Measurements from ENCODE around the gene FLNB.
"Not testable (repeated sequence)": the region's sequence is repeated elsewhere in the genome, so short reads cannot be mapped to it uniquely, and the experiment has no call there.

FLNB gene

DNA sequence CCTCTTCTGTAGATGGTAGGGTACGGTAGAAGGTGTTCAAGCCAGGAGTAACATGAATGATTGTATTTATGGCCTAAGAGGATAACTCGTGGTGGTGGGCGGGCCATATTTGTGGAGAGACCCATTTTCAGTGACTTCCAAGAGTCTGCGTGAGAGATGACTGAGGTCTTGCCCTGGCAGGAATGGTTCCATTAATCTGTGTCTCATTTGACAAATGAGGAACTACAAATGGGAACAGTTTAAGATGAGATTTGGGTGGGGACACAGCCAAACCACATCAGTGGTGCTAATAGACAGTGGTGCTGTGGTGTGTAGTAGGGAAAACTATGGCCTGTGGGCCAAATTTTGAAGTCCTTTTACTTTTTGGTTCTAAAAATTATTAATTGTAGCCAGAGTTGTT, 47.1 kb downstream of the FLNB start:
- DNase-seq: peak in 1 of 2 donors; percentile 23

GRCh38 chr3:58055891-58056290, 47.7 kb downstream of the FLNB start:
- not testable (repeated sequence) for DNase-seq

GRCh38 chr3:58058361-58059263, 50.4 kb downstream of the FLNB start:
- DNase-seq: no peak

GRCh38 chr3:58059349-58060321, 51.4 kb downstream of the FLNB start:
- no peak for DNase-seq

GRCh38 chr3:58062472-58062871, 54.2 kb downstream of the FLNB start:
- DNase-seq: no peak

- DNase-seq: peak in 1 of 2 donors; percentile 30
Observed at GRCh38 chr3:58063022-58063815, 55.0 kb downstream of the FLNB start.

DNA sequence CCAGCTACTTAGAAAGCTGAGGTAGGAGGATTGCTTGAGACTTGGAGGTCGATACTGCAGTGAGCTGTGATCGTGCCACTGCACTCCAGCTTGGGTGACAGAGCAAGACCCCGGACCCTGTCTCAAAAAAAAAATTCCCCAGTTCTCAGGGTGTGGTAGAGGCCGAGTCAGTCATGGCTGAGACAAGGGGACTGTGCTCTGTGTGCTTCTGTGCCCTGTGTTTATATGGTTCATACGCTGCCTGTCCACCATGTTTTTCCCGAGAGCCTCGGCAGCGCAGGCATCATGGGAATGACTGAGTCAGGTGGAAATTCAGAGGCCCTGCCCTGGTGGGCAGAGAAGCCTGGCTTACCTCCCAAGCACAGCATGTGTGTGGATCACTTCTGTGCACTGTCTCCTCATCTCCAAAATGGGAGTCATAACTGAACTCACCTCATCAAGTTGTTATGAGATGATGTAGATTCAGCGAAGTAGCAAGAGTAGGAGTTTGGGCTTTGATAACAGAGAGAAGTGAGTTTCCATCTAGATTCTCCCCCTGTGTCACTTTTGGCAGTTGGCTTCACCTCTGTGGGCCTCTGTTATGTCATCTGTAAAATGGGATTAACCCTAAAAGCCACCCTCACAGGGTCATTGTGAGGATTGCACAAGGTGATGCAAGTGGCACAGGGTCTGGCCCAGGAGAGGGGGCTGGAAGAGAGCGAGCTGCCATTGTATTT, 56.9 kb downstream of the FLNB start:
- no peak for DNase-seq

DNA sequence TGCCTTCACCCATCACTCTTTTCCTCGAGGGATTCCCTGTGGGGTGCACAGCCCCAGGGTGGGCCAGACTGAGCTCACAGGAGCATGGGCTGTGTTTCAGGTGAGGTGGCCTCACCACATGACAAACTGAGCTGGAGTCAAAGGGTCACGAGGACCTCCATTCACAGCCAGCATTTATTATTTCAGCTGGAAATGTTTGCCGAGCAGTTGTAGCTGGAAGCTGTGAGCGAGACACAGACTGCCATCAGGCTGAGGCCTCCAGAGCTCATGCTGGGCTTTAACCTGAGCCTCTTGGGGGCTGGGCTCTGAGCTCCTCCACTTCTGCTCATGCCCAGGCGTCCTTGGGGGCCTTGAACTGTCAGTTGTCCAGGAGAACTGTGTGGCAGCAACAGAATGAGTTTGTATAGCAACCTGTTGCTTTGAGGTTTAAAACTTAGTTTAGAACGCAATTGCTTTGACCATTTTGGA, 57.5 kb downstream of the FLNB start:
- DNase-seq: no peak

- no peak for DNase-seq
Observed at GRCh38 chr3:58066842-58067241, 58.6 kb downstream of the FLNB start.

DNA sequence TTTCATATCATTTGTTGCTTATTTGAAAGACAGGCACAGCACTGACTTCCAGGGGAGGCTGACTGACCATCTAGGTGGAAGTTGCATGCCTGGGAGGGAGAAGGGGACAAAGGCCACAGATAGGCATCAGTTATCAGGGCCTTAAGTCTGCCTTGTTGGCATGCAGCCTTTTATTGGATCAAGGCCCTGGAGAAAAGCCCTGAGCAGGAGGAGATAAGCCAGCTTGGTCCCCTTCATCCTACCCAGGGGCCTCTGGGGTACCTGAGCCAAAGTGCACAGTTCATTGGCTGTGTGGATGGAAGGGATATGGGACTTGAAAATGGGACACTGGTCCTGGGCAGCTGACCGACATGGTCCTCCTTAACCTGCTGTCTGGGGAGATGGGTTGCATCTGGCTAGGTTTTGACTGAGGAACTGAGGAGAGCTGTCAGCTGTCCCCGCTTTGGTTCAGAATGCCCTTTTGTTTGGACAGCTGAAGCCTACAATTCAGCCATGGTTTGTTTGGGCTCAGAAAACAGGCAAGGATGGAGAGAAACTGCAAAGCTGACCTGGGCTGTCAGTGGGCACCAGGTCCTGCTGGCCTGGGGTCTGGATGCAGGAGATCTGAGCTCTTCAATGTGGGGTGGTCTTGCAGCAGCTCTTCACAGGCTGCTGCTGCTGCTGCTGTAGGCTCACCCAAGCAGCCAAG, 60.0 kb downstream of the FLNB start:
- DNase-seq: no peak

GRCh38 chr3:58071480-58071971, 63.3 kb downstream of the FLNB start:
- DNase-seq: no peak

DNA sequence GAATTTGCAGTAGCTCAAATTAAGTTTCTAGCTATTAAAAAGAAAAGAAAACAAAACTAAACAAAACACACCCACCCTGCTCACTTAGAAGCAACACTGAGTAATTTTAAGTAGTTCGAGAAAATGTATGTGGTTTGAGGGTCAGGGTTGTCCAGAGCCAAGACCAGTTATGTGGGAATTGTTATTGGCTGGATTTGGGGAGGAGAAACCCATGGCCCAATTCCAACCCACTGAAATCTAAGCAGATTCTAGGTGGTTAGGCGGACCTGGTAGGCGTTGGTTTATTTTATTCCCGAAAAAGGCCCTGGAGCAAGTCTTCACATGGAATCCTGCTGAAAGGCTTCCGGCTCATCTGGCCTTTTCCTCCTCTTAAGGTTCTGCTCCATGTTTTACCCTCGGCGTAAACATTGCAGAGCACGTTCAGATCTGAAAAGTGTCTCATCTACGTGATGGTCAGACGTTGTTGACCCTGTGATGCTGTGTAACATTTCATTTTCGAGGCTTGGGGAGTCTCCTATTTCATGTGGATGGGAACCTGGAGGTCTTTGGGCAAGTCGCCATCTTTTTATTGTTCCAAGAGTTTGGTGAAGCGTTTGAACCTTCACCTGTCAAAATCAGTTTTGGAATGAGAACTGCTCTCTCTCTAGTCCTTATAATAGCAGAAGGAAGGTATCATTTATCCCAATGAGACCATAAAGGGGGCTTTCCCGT, 64.0 kb downstream of the FLNB start:
- DNase-seq: no peak

GRCh38 chr3:58072763-58073130, 64.5 kb downstream of the FLNB start:
- no peak for DNase-seq

GRCh38 chr3:58073301-58074108, 65.3 kb downstream of the FLNB start:
- DNase-seq: no peak

- peak in 1 of 2 donors; percentile 83 for DNase-seq
Observed at GRCh38 chr3:58074116-58074715, 66.0 kb downstream of the FLNB start.

- DNase-seq: no peak
Observed at GRCh38 chr3:58074997-58075396, 66.8 kb downstream of the FLNB start.

- DNase-seq: no peak
Observed at GRCh38 chr3:58077596-58078285, 69.5 kb downstream of the FLNB start.

GRCh38 chr3:58078610-58079009, 70.4 kb downstream of the FLNB start:
- DNase-seq: no peak

DNA sequence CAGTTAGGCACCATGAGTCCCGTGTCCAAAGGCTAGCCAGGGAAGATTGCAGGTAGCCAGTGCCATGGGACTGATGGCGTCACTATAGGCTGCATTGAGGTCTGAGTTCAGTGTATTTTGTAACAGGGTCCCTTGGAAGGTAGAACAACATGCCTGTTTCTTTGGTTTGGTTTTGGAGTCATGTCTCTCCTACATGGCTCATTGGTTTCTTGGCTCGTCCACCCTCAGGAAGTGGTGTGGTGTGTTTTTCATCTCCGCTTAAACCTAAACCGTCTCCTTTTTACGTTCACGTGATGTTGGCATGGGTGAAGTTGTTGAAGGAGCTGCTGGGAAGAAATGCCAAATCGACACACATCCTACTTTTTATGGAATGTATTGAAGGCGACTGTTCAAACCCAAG, 71.6 kb downstream of the FLNB start:
- DNase-seq: no peak

Measured in bone marrow (tissue), 2 donors.